GF-D8 (cell line): ENCODE results near the gene UGT1A5.

Source experiments
- DNase-seq: peaks from one replicate; lab custom pipeline; 2025; lab: John Stamatoyannopoulos, UW

UGT1A5 gene

GRCh38 chr2:233780771-233781170 is 68.1 kb downstream of the UGT1A5 start:
- DNase-seq = no peak

- no peak for DNase-seq
Measured at GRCh38 chr2:233789554-233789953, 76.8 kb downstream of the UGT1A5 start.

GRCh38 chr2:233791151-233791882 is 78.6 kb downstream of the UGT1A5 start:
- no peak for DNase-seq

GRCh38 chr2:233791883-233792329 is 79.2 kb downstream of the UGT1A5 start:
- DNase-seq = no peak

GRCh38 chr2:233792720-233793119 is 80.0 kb downstream of the UGT1A5 start:
- DNase-seq = no peak

- DNase-seq = no peak
Measured at GRCh38 chr2:233793465-233794127, 80.9 kb downstream of the UGT1A5 start.

- no peak for DNase-seq
Measured at GRCh38 chr2:233794128-233794658, 81.5 kb downstream of the UGT1A5 start.

- no peak for DNase-seq
Measured at GRCh38 chr2:233795735-233796171, 83.0 kb downstream of the UGT1A5 start.

GRCh38 chr2:233796254-233796653 is 83.5 kb downstream of the UGT1A5 start:
- no peak for DNase-seq

GRCh38 chr2:233798335-233799086 is 85.8 kb downstream of the UGT1A5 start:
- DNase-seq = no peak

- DNase-seq = no peak
Measured at GRCh38 chr2:233799087-233799665, 86.5 kb downstream of the UGT1A5 start.

- DNase-seq = no peak
Measured at GRCh38 chr2:233799716-233800115, 87.0 kb downstream of the UGT1A5 start.

- no peak for DNase-seq
Measured at GRCh38 chr2:233800208-233800607, 87.5 kb downstream of the UGT1A5 start.

- DNase-seq = no peak
Measured at GRCh38 chr2:233801357-233802131, 88.8 kb downstream of the UGT1A5 start.

- DNase-seq = no peak
Measured at GRCh38 chr2:233802132-233802815, 89.6 kb downstream of the UGT1A5 start.

GRCh38 chr2:233803292-233803911 is 90.7 kb downstream of the UGT1A5 start:
- DNase-seq = no peak

- DNase-seq = no peak
Measured at GRCh38 chr2:233803994-233804393, 91.3 kb downstream of the UGT1A5 start.

GRCh38 chr2:233807215-233807865 is 94.6 kb downstream of the UGT1A5 start:
- no peak for DNase-seq
